COLO668 (cell line): ENCODE results near the gene SLC29A1.
"Not testable (repeated sequence)": the region's sequence is repeated elsewhere in the genome, so short reads cannot be mapped to it uniquely, and the experiment has no call there.

Source experiments
- DNase-seq: peaks from one replicate; lab custom pipeline; 2025; ENCODE audit not compliant: unreplicated experiment; lab: John Stamatoyannopoulos, UW

SLC29A1 gene

GRCh38 chr6:44221291-44221960 lies 2.0 kb upstream of the SLC29A1 start:
- DNase-seq, result peak; percentile 77

- no peak for DNase-seq
These were observed 1.4 kb upstream of the SLC29A1 start for GRCh38 chr6:44221961-44222335.

GRCh38 chr6:44222486-44223318 lies 693 bp upstream of the SLC29A1 start:
- DNase-seq, result peak; percentile 38

- DNase-seq, result peak; percentile 31
These were observed 902 bp downstream of the SLC29A1 start for GRCh38 chr6:44224029-44224964.

- DNase-seq, result no peak
These were observed 1.5 kb downstream of the SLC29A1 start for GRCh38 chr6:44224965-44225305.

GRCh38 chr6:44225579-44226325 lies 2.4 kb downstream of the SLC29A1 start:
- DNase-seq, result peak; percentile 34

- DNase-seq, result peak; percentile 6
These were observed 3.2 kb downstream of the SLC29A1 start for GRCh38 chr6:44226368-44227147.

- no peak for DNase-seq
These were observed 3.9 kb downstream of the SLC29A1 start for GRCh38 chr6:44227148-44227793.

GRCh38 chr6:44228031-44228430 lies 4.6 kb downstream of the SLC29A1 start:
- no peak for DNase-seq

GRCh38 chr6:44228433-44228832 lies 5.0 kb downstream of the SLC29A1 start:
- DNase-seq, result no peak

- no peak for DNase-seq
These were observed 5.4 kb downstream of the SLC29A1 start for GRCh38 chr6:44228836-44229235.

- DNase-seq, result no peak
These were observed 6.1 kb downstream of the SLC29A1 start for GRCh38 chr6:44229376-44230033.

- DNase-seq, result no peak
These were observed 6.8 kb downstream of the SLC29A1 start for GRCh38 chr6:44230034-44230675.

GRCh38 chr6:44231426-44231825 lies 8.0 kb downstream of the SLC29A1 start:
- not testable (repeated sequence) for DNase-seq

- no peak for DNase-seq
These were observed 9.5 kb downstream of the SLC29A1 start for GRCh38 chr6:44232676-44233566.

GRCh38 chr6:44233567-44234100 lies 10.2 kb downstream of the SLC29A1 start:
- no peak for DNase-seq
